NCI-H226 (cell line): Measurements from ENCODE around the gene CLK3.
A peak's percentile ranks its signal among the peaks of the same experiment; 100 is the strongest.
"Not testable (repeated sequence)": the region's sequence is repeated elsewhere in the genome, so short reads cannot be mapped to it uniquely, and the experiment has no call there.

ENCODE experiments used
- DNase-seq: peaks from one replicate; pipeline ENCODE4 v3.0.0-alpha.2; 2015

Gene CLK3

GRCh38 chr15:74615508-74616365 lies at the start of gene CLK3:
Gene CLK3, plus strand, starts transcription at chr15:74615836. Its CDS starts 3,361 bp downstream, at chr15:74619197.
- peak; percentile 97 for DNase-seq

DNA sequence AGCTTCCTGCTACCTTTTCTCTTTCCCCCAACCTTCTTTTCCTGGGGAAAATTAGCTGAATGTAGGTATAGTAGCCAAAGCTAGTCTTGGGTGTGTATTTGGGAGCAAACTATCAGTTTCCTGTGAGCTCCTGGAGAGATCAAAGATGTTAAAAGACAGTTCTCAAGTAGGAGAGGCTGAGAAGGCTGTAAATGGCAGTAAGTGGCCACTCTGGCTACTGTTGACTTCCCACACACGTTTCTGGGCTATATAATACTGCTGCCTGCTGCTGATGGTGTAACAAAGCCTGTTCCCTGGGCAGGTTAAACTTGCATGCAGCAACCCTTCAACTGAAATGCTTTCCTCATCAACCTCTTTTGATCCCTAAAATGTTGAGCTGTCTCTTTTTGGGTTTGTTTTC lies 47.0 kb upstream of the CLK3 start:
- DNase-seq: no peak

- DNase-seq: no peak
Observed at GRCh38 chr15:74569731-74570070, 45.9 kb upstream of the CLK3 start.

- DNase-seq: no peak
Observed at GRCh38 chr15:74571191-74571590, 44.4 kb upstream of the CLK3 start.

GRCh38 chr15:74573987-74574386 lies 41.6 kb upstream of the CLK3 start:
- DNase-seq: no peak

DNA sequence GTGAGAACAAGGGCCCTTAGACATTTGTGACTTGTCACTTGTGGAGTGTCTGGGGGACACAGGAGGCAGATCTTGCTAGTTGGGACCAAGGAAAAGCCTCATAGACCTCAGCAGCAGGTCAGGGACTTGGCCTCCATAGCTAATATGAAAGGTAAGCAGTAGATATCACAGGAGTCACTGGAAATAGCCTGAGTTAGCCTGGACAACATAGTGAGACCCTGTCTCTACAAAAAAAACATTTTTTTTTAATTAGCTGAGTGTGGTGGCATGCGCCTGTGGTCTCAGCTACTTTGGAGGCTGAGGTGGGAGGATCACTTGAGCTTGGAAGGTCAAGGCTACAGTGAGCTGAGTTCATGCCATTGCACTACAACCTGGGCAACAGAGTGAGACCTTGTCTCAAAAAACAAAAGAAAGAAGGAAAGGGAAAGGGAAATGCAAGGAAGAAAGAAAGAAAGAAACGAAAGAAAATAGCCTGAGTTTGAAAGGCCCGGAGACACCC lies 37.1 kb upstream of the CLK3 start:
- DNase-seq: no peak

- no peak for DNase-seq
Observed at GRCh38 chr15:74579001-74579400, 36.6 kb upstream of the CLK3 start.

GRCh38 chr15:74580538-74581350 lies 34.9 kb upstream of the CLK3 start:
- DNase-seq: no peak

DNA sequence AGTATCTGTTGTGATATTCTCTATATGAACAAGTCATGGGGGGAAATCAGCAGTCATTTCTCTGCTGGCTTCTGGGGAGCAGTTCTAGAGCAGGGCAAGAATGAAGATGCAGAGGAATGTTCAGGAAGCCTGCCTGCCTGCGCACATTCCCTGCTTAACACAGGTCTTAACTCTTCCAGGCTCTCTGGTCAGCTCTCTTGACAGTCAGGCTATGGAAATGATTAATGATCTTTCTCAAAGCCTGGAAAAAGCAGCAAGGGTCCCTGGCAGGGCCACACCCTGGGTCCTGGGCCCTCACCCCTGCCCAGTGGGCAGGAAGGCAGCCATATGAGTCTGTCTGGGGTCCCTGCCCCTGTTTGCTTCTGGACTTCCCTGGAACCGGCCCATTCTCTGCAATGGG lies 31.4 kb upstream of the CLK3 start:
- DNase-seq: no peak

- DNase-seq: no peak
Observed at GRCh38 chr15:74584779-74585178, 30.9 kb upstream of the CLK3 start.

DNA sequence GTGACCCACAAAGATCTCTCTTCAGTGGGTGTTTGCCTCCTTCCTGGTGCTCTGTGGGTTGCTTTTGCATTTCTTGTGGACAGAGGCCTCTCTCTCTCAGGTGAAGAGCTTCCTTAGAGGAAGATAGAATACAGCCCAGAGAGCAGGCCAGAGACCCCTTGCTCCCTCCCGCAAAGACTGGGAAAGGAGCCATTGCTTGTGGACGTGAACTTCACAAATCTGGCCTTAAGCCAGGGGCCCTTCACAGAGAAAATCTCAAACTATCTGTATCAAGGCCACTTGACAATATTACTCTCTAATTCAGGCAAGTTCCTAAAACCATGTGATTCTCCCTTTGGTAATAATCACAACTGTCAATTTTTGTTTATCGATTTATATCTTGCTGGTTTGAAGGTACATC lies 30.4 kb upstream of the CLK3 start:
- DNase-seq: no peak

GRCh38 chr15:74585857-74586256 lies 29.8 kb upstream of the CLK3 start:
- no peak for DNase-seq

GRCh38 chr15:74589826-74590225 lies 25.8 kb upstream of the CLK3 start:
- DNase-seq: no peak

GRCh38 chr15:74592222-74592621 lies 23.4 kb upstream of the CLK3 start:
- no peak for DNase-seq

- DNase-seq: no peak
Observed at GRCh38 chr15:74593122-74593521, 22.5 kb upstream of the CLK3 start.

- DNase-seq: no peak
Observed at GRCh38 chr15:74594455-74594854, 21.2 kb upstream of the CLK3 start.

GRCh38 chr15:74595271-74595670 lies 20.4 kb upstream of the CLK3 start:
- no peak for DNase-seq

DNA sequence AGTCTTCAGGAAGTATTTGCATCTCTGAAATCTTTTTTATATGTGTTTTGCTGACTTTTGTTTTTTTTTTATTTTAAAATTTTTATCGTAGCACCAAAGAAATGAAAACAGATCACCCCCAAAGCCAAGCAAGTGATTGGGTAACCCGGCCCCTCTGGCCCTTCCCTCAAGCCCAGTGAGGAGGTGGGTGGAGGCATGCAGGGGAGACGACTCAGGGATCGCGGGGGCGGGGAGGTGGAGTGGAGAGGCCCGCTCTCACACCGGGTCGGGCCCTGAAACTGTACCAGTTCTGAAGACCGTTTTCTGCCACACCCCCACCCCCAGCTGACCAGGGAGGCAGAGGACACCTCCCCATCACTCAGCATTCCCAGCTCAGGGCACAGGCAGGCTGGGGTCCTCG lies 18.9 kb upstream of the CLK3 start:
- not testable (repeated sequence) for DNase-seq

DNA sequence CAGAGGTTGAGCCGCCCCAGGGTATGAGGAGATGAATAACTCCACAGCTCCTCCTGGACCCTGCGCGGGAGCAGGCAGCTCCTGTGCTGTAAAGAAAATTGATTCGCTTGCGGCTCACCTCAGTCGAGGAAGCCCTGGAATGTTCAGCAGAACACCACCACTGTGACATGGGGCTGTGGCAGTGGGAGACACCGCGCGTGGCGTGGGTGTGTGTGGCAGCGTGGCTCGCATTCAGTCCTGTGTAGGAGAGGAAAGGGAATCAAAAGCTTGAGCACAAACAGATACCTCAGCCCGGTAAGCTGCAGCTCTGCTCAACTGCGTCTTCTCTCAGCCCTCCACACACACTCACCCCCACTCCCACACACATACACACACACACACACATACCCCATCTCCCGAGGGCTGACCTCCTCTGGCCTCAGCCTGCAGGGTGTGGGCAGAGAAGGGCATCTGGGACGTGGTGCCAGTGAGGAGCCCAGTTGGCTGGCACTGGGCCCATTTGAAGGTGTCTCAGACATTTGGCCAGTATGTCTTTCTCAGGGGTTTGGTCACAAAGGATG lies 18.4 kb upstream of the CLK3 start:
- DNase-seq: not testable (repeated sequence)

GRCh38 chr15:74598126-74598842 lies 17.4 kb upstream of the CLK3 start:
- DNase-seq: peak; percentile 92

GRCh38 chr15:74599156-74599555 lies 16.5 kb upstream of the CLK3 start:
- no peak for DNase-seq

DNA sequence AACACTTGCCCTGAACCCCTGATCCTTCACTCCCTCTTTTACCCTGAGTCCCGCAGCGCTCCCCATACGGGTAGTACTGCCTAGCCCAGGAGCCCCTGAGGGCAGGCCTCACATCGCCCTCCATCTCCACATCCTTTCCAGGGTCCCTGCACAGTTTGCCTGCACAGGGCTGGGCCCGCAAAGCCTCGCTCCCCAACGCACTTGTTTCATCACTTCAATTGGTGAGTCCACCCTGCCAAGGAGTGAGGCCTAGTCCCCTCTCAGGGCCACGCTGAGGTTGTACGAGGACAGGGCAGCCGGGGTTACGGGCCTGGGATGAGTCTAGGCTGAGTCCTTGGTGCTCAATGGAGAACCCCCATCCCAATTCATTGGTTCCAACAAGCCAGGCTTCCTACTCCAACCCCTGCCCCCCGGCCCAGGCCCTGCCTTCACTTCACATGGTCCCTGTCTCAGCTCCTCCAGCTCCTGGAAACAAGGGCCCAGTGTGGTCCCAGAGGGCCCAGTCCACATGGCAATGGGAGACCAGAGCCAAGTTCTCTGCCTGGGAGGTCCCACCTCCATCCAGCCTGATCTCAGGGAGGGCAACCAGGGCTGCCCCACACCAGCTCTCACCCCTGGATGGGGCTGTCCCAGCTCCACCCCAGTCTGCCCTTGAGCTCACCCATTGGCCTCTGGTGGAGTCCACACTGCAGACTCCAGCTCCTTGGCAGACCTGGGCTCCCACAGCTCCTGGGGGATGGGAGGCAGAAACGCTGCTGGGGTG lies 12.4 kb upstream of the CLK3 start:
- no peak for DNase-seq
